Activated gamma-delta T cell treated with anti-CD3 and anti-CD28 coated beads, Interleukin-2, amount 50 U/mL, for 16 hours (primary cell): ENCODE data around the gene RNF150.

Experiments used
- DNase-seq: peaks from one replicate; pipeline ENCODE4 v3.0.0-alpha.2; 2020; ENCODE audit warnings: low read depth

The RNF150 gene

GRCh38 chr4:141023051-141023450 is 110.2 kb downstream of the RNF150 start:
- no peak for DNase-seq

DNA sequence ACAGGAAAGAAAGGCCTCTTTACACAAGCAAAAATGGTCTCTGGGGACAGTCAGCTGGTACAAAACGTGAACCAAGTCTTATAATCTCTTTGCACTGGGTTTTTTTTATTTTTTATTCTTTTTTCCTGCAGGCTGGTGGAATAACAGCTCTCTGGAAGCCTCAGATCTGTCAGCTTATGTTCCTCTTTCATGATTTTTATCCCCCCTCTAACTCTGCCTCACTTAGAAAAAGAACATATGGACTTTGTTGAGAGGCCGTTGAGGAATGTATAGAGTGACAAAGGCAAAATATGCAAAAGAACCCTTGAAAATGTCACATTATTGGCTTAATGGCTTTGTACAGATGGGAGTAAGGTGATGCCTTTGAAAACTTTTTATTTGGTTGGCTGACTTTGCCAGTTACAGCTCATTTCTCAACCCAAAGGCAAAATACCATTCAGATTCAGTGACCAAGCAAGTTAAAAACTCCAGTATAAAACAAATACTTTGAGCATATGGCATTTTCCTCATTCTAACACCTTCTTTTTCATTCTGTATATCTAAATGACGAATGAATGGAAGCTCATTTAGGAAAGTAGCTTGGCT is 111.1 kb downstream of the RNF150 start:
- no peak for DNase-seq

GRCh38 chr4:141021397-141022110 is 111.7 kb downstream of the RNF150 start:
- DNase-seq, result no peak

GRCh38 chr4:141020801-141021261 is 112.4 kb downstream of the RNF150 start:
- DNase-seq, result no peak

GRCh38 chr4:141019768-141020167 is 113.5 kb downstream of the RNF150 start:
- DNase-seq, result no peak

DNA sequence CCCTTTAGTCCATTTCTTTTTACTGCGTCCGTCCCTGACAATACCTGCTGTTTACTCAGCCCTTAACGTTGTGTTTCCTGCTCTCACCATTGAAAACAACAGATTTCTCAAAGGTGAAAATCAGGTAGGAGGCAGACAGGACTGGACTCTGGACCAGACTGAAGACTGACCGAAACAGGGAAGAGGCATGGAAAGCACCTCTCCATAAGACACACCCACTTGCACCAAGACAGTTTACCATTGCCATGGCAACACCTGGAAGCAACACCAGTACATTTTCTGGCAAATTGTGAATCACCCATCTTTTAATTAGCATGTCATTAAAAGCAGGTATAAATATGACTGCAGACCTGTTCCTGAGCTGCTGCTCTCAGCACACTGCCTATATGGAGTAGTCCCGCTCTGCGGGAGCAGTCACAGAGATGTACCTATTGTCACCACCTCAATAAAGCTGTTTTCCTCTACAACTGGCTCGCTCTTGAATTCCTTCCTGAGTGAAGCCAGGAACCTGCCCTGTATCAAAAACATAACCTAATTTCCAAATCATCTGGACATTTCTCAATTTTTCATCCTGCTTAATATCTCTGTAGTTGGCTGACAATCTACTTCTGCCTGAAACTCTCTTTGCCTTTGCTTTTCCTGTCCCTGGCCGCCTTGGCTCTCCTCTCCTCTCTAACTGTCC is 117.0 kb downstream of the RNF150 start:
- no peak for DNase-seq

- no peak for DNase-seq
These were observed 119.4 kb downstream of the RNF150 start for GRCh38 chr4:141013899-141014298.

- DNase-seq, result no peak
These were observed 121.4 kb downstream of the RNF150 start for GRCh38 chr4:141011901-141012315.

- DNase-seq, result no peak
These were observed 123.3 kb downstream of the RNF150 start for GRCh38 chr4:141009931-141010330.

GRCh38 chr4:141009129-141009528 is 124.1 kb downstream of the RNF150 start:
- DNase-seq, result no peak

DNA sequence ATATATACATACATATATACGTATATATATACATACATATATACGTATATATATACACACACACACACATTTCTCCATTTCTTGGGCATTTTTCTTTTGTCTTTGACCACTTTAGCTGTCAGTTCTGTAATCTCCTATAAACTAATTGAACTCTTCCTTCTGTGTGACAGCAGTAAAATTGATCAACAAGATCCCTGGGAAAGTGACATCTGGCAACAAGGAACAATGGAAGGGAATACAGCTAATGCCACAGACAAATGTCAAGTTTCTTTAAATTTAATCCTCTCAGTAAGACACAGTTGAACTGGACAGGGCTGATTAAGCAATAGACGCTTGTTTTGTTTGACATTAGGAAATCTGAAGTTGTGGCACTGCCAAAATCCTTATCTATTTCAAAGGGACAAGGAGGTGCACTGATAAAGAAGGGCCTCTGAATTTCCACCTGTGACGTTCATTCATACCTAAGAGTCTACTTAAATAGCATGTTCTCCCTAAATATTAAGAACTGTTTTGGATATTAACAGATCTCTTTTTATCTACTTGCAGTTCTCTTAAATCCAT is 126.9 kb downstream of the RNF150 start:
- DNase-seq, result no peak

GRCh38 chr4:141004823-141005222 is 128.4 kb downstream of the RNF150 start:
- DNase-seq, result no peak

DNA sequence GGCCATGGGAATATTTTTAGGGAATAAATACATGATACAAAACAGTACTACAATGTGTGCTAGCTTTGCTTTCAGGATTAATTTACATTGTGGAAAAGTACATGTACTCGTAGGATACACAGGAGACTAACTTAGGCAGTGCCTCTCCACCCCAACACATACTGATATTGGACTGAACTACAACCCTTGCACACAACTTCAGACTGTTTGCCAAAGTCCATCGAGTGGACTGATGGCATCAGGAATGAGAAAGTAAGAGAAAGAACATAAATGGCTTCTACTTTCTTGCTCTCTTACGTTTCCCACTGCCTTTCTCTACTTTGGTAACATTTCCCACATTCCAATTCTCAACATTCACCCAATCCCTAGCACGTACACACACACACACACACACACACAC is 130.1 kb downstream of the RNF150 start:
- no peak for DNase-seq

- DNase-seq, result no peak
These were observed 130.9 kb downstream of the RNF150 start for GRCh38 chr4:141002323-141002805.

DNA sequence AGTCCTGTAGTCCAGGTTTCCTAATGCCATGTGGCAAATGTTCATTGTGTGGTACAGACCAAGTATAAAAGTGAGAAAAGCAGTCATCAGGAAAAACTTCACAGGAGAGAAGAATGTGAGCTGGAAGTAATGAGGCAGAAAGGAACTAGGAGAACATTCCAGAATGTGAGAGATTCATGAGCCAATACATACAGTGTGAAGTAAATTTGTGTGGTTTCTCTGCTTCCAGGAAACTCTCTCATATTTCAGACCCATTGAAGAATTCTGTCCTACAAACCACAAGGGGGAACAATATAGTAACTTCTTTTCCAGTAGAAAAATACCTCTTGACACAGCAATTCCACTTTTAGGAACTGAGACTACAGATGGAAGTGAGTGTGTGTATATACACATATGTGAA is 136.5 kb downstream of the RNF150 start:
- no peak for DNase-seq

- DNase-seq, result no peak
These were observed 138.2 kb downstream of the RNF150 start for GRCh38 chr4:140995058-140995457.

DNA sequence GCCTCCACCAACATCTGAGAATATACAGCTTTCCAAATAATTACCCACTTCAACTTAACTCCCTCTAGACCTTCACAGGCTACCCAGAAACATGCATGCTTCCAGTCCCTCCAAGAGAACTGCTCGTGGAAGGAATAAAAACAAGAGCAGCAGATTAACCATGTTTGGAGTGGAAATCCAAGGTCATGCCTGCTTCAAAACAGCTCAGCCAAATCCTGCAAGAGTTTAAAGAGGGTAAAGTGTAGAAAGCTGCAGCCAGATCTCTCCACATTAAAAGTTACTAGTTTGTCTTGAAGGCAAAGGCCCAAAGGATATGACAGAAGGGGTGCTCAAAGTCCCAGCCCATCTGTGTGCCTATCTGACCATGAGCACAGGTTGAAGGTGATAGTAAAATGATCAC is 139.3 kb downstream of the RNF150 start:
- DNase-seq, result no peak

- no peak for DNase-seq
These were observed 139.9 kb downstream of the RNF150 start for GRCh38 chr4:140993370-140993769.

- no peak for DNase-seq
These were observed 143.3 kb downstream of the RNF150 start for GRCh38 chr4:140989944-140990343.

GRCh38 chr4:140986045-140986444 is 147.2 kb downstream of the RNF150 start:
- DNase-seq, result no peak

DNA sequence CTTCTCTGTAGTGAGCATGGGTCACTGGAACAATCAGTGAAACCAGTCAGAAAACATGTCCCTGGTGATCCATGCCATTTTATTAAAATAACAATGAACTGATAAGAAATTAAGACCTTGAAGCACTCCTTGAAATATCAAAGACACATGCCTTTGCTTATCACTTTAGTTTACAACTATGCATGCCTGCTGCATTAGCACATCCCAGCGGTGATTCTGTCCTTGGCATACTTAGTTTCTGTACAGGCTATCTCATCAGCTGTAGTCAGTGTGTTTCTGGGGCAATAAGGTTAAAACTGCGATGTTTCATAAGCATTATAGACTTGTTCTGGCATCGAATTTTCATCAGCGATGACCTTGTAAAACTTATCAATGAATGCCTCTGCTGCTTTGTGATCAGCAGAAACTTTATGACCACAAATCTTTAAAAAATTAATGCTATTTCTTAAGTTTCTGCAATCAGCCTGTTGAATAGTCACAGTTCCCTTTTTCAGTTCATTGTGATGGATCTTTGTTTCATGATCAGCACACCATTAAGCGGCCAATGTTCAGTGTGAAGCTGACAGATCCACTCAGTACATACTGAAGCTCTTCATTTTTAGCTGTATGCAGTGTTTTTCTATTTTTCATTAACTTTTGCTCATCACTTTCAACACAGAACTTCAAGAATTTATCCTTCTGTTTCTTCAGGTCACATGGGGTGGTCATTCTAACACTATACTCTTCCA is 150.5 kb downstream of the RNF150 start:
- no peak for DNase-seq
